SJCRH30 (cell line): Measurements from ENCODE around the gene PPP1R16B. TPM values are rescaled to one million over a fixed set of nuclear protein-coding genes. Genes with fewer than 3 reads are reported as not detected.
"Not testable (repeated sequence)": the region's sequence is repeated elsewhere in the genome, so short reads cannot be mapped to it uniquely, and the experiment has no call there.

ENCODE experiments used
- DNase-seq, 2 experiments: peaks; one replicate each; pipeline ENCODE4 v3.0.0-alpha.2; 2015 to 2020
- H3K27ac ChIP-seq: fragments of 250-450 bp; sonication (Bioruptor Pico); 2 replicates; pipeline ENCODE4 v1.5.1; 2020; ENCODE audit warnings: mild to moderate bottlenecking, moderate library complexity
- H3K27me3 ChIP-seq: fragments of 250-450 bp; sonication (Bioruptor Pico); 2 replicates; pipeline ENCODE4 v1.5.1; 2020; ENCODE audit warnings: mild to moderate bottlenecking, moderate library complexity
- H3K36me3 ChIP-seq: fragments of 250-450 bp; sonication (Bioruptor Pico); 2 replicates; pipeline ENCODE4 v1.5.1; 2020; ENCODE audit warnings: mild to moderate bottlenecking, moderate library complexity
- H3K4me1 ChIP-seq: fragments of 250-450 bp; sonication (Bioruptor Pico); 2 replicates; pipeline ENCODE4 v1.5.1; 2020; ENCODE audit warnings: mild to moderate bottlenecking, moderate library complexity
- H3K4me3 ChIP-seq: fragments of 250-450 bp; sonication (Bioruptor Pico); 2 replicates; pipeline ENCODE4 v1.5.1; 2020; ENCODE audit warnings: mild to moderate bottlenecking, moderate library complexity
- H3K9me3 ChIP-seq: fragments of 250-450 bp; sonication (Bioruptor Pico); replicated peaks from 2 replicates; pipeline ENCODE4 v1.5.1; 2020; ENCODE audit warnings: mild to moderate bottlenecking, moderate library complexity
- total RNA-seq: library from RNA; depleted of rRNA; stranded (reverse); fragments of >200 nt; shearing (Covaris generic); gene quantifications from 2 replicates; pipeline ENCODE4 v1.2.3, GENCODE V29; 2014

PPP1R16B gene
- total RNA-seq, 1 experiment from 2014 or later = 36.5 TPM

DNA sequence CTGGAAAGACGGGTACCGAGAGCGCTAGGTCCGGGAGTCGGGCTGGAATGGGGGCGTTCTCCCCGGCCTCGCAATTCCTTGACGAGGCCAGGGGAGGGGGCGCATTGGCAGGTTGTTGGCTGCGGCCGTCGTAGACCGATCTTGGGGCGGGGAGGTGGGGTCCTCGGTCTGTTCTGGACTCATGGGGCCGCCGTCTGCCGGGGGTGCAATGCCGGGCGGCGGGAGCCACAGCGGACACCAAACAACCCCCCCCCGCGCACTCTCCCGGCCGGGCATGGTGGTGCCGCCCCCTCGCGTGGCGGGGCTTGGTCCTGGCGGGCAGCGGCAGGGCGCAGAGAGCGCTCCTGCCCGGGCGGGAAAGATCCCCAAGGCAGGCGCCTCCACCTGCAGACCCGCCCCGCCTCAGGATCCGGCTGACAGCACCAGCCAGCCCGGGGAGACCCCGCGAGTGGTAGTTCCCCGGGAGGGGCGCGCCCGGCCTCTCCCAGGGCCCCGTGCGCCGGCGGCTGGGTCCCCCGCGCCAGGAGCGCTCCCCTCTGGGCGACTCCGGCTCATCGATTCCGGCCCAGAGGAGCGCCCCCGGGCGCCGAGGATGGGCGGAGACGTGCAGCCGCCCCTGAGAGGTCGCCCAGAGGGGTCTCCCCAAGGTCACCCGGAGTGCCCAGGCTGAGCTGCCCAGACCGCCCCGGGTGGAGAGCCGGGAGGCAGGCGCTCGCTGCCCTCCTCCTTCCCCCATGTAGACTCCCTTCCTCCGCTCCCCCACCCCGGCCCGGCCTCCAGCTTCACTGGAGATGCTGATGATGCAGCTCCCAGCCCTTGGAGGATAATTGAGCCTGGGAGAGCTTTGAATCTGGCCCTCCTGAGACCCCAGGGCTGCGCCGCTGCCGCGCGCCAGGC is 709 bp downstream of the PPP1R16B start:
- Histone ChIP-seq H3K27me3 (no peaks in the 10 kb centered on the region), H3K9me3 (no peaks in the 10 kb centered on the region), H3K4me1 (peaks cover 25% of the 10 kb centered on the region), H3K4me3 (peak overlapping the region; percentile 64), H3K27ac (peak overlapping the region; percentile 28), H3K36me3 (no peaks in the 10 kb centered on the region)
- peak; percentile 58 to 68 for DNase-seq

DNA sequence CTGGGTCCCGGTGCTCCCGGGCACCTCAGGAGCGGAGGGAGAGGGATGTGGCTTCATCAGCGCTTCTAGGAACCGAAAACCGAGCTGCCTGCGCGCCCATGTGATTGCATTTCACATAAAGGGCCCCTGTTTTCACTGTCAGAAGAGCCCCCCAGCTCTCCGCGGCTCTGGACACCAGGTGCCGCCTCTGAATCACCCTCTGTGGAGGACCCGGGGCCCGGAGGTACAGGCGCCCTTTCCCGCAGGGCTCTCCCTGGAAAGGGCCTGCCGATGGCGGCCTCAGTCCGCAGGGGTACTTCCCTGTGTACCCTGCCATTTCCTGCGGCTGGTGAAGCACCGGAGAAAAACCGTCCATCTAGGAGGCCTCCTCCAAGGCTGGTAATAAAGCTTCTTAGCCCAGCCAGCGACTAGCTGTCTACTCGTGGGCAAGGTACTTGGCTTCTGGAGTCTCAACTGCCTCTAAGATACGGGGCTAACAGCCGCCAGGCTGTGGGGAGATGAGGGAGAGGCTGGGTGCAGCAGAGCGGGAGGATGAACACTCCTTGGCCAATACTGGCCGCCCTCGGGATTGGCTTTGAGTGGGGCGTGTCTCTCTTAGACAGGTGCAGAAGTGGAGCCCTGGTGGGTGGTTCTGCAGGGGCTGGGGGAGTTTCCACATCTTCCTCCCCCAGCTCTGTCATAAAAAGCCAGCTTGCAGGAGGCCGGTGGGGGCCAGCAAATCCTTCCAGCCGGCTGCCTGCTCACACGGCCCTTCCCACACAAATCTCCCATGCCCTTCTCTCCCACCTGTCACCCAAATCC is 1.6 kb downstream of the PPP1R16B start:
- peak; percentile 63 to 78 for DNase-seq
- Histone ChIP-seq H3K36me3 (no peaks in the 10 kb centered on the region), H3K27me3 (no peaks in the 10 kb centered on the region), H3K9me3 (no peaks in the 10 kb centered on the region), H3K4me1 (peaks cover 34% of the 10 kb centered on the region), H3K27ac (peak overlapping the region; percentile 28), H3K4me3 (peak overlapping the region; percentile 64)

DNA sequence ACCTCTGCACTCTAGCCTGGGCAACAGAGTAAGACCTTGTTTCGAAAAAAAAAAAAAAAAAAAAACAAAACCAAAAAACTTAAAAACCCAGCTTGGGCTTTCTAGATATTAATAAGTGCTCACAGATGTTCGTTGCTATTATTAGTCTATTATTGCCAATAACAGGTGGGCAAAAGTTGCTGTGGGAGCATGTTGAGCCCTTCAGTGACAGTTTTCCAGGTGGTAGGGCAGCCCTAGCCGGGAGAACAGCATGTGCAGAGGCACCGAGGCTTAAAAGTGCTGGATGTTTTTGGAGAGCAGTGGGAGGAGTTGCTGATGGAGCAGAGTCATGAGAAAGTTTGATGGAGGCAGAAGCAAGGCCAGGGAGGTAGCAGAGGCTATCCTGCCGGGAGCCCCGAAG is 4.4 kb downstream of the PPP1R16B start:
- peak in 1 of 2 experiments; percentile 24 for DNase-seq
- Histone ChIP-seq H3K9me3 (no peaks in the 10 kb centered on the region), H3K27ac (no peak overlapping the region; the same call in 1 of the 2 replicates), H3K4me3 (no peak overlapping the region), H3K27me3 (no peaks in the 10 kb centered on the region), H3K36me3 (no peaks in the 10 kb centered on the region), H3K4me1 (peaks cover 47% of the 10 kb centered on the region)

DNA sequence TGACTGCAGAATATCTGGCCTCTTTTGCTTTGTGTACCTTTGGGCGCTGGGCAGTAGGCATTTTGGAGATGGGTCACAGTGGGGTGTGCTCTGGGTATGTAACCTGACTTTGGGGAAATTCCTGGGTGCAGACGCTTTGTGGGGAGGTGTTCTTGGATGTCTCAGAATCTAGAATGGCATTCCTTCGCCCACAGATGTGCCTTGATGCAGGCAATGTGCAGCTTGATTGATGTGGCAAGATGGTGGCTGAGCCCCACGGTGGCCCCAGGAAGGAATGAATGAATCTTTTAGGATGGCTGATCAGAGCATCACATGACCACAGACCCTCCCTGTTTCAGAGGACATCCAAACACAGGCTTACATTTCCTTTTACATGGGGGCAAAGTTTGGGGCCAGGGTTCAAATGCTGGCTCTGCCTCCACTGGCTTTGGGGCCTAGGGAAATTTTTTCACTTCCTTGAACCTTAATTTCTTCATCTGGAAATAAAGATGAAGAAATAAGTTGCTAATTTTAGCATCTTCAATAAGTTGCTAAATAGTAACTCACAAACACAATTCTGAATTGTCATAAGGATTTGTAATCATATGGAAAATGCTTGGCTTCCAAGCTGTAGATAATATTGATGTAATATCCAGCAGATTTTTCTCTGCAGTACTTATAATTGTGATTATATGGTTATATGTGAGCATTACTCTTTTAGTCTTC is 5.6 kb downstream of the PPP1R16B start:
- DNase-seq = peak; percentile 83 to 92
- no peaks in the 10 kb centered on the region for H3K36me3 ChIP-seq
- H3K4me3 ChIP-seq = no peak overlapping the region
- peak overlapping the region; percentile 94 for H3K27ac ChIP-seq
- H3K27me3 ChIP-seq = no peaks in the 10 kb centered on the region
- peaks cover 47% of the 10 kb centered on the region for H3K4me1 ChIP-seq
- H3K9me3 ChIP-seq = no peaks in the 10 kb centered on the region

DNA sequence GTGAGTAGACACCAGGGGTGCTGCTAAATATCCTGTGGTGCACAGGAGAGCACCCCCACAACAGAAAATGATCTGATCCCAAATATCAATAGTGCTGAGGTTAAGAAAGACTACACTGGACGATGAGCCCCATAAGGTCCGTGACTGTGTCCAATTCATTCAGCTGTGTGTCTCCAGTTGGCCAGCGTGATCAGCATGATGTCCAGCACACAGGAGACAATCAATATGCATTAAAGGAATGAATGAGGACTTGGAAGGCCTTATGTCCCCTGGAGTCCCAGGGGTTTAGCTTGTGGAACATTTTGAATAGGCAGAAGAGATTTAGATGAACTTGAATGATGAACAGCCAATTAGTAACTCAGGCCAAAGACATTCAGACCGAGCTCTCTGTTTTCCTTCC is 6.3 kb downstream of the PPP1R16B start:
- peak; percentile 77 to 92 for DNase-seq
- H3K36me3 ChIP-seq = no peaks in the 10 kb centered on the region
- no peaks in the 10 kb centered on the region for H3K27me3 ChIP-seq
- H3K27ac ChIP-seq = peak overlapping the region; percentile 94
- no peaks in the 10 kb centered on the region for H3K9me3 ChIP-seq
- H3K4me3 ChIP-seq = no peak overlapping the region
- peaks cover 47% of the 10 kb centered on the region for H3K4me1 ChIP-seq

DNA sequence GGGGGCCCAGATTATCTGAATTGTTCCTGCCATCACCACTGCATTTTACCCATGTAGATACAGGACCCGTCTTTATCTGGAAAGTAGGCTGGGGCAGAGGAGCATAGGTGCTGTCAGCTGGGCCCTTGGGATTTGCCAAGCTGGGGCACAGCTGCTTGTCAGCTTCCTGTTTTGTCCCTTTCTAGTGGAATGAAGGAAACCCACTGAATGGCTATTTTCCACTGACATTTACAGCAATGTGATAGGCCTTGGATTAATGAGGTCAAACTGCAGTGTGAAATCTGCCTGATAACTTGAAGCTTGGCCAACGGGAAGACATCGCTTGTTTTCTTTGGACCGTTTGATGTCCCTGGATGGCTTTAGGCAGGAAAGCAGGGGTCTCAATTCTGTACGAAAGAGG is 6.7 kb downstream of the PPP1R16B start:
- Histone ChIP-seq H3K9me3 (no peaks in the 10 kb centered on the region), H3K4me3 (no peak overlapping the region), H3K27me3 (no peaks in the 10 kb centered on the region), H3K4me1 (peaks cover 45% of the 10 kb centered on the region), H3K36me3 (no peaks in the 10 kb centered on the region), H3K27ac (peak overlapping the region; percentile 94)
- peak; percentile 78 to 94 for DNase-seq

DNA sequence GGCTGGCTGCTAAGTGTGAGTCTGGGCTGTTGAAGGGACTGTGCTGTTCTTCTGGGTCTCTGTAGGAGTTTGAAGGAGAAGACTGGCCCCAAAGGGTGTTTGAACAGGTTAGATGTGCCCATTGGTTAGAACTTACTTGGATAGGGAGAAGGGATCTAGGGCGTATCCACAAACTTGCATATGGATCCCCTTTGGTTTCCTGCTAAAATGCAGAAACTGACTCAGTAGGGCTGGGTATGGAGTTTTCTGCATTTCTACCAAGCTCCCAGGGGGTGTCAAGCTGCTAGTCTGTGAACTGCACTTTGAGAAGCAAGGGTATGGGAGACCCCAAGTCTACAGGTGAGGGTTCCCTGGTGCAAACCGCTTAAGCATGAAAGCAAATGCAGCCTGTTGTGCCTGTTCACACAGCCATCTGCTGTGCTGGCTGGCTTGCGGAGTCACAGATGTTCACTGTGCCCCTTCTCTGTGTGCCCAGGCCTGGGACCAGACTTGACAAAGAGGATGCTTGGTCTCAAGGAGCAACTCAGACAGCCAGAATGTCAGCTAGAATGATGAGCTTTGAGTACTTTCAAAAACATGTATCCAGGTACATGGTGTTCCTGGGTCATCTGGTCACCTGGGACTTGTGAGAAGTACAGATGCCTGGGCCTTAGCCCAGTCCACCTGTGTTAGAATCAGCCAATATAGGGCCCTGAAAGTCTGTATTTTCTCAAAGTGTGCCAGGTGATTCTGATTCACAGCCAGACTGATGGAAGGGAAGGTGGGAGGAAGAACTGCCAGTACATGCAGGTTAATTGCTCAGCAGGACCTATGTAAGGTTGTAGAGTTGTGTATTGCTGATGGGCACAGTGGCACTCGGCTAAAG is 7.4 kb downstream of the PPP1R16B start:
- no peak for DNase-seq
- H3K27me3 ChIP-seq = no peaks in the 10 kb centered on the region
- H3K9me3 ChIP-seq = no peaks in the 10 kb centered on the region
- no peaks in the 10 kb centered on the region for H3K36me3 ChIP-seq
- H3K4me1 ChIP-seq = peaks cover 38% of the 10 kb centered on the region
- H3K4me3 ChIP-seq = no peak overlapping the region
- peak overlapping the region; percentile 94 for H3K27ac ChIP-seq

DNA sequence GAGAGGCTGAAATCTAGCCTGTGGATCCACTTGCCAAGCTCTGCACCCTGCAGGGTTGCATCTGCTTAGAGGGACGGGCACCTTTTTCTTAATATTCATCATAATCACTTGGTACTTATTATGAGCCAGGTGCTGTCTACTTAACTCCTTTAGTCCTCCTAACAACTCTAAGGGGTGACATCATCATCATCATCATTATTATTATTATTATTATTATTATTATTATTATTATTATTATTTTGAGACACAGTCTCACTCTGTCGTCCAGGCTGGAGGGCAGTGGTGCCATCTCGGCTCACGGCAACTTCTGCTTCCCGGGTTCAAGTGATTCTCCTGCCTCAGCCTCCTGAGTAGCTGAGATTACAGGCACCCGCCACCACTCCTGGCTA is 8.1 kb downstream of the PPP1R16B start:
- not testable (repeated sequence) for H3K27me3 ChIP-seq, H3K4me3 ChIP-seq, H3K27ac ChIP-seq, H3K9me3 ChIP-seq, DNase-seq, H3K36me3 ChIP-seq
- peaks cover 41% of the 10 kb centered on the region for H3K4me1 ChIP-seq

DNA sequence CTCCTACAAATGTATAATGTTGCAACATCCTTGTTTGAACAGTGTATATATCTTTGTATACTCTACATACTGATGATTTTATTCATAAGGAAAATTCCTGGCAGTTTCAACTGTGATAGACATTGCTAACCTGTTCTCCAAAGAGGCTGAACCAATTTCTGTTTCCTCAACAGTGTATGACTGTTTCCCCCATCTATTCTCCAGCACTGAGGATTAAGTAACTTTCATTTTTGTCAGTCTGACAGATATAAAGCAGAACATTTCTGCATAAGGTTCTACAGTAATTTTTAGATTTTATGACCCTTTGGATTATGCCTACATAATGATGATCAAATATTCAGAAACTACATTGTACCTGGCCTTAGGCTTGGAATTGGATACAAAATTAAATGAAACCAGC is 9.9 kb downstream of the PPP1R16B start:
- no peak overlapping the region for H3K4me3 ChIP-seq
- H3K36me3 ChIP-seq = no peaks in the 10 kb centered on the region
- no peaks in the 10 kb centered on the region for H3K27me3 ChIP-seq
- no peaks in the 10 kb centered on the region for H3K9me3 ChIP-seq
- no peak for DNase-seq
- peaks cover 32% of the 10 kb centered on the region for H3K4me1 ChIP-seq
- H3K27ac ChIP-seq = no peak overlapping the region

DNA sequence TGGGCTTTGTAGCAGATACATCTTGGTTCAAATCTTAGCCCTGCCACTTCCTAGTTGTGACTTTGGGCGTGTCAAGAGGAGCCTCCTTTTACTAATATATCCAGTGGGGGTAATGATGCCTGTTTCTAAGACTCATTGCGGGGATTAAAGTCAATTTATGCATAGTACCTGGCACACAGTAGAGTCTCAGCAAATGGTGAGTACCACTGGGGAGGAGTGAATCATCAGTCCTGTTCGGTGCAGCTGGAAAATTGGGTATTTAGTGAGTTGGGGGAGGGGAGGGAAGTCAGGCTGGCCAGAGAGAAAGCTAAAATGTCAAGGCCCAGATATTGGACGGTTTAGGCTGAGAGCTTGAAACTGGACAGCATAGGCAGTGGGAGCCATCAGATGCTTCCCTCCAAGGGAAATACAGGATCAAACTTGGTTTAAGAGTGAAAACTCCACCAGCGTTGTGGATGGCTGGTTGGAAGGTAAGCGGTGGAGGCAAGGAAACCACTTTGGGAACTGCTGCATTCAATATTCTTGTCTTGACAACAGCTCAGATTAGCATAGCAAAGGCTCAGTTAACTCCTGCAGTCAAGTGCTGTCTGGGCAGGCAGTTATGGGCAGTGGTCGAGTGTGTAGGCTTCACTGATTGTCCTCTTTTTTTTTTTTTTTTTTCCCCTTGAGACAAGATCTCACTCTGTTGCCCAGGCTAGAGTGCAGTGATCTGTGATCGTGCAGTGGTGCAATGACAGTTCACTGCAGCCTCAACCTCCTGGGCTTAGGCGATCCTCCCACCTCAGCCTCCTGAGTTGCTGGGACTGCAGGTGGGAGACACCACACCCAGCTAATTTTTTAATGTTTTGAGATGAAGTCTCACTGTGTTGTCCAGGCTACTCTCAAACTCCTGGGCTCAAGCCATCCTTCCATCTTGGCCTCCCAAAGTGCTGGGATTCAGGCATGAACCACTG is 12.9 kb downstream of the PPP1R16B start:
- no peaks in the 10 kb centered on the region for H3K36me3 ChIP-seq
- peaks cover 3% of the 10 kb centered on the region; the same call in 1 of the 2 replicates for H3K4me1 ChIP-seq
- H3K4me3 ChIP-seq = no peak overlapping the region
- H3K27ac ChIP-seq = no peak overlapping the region
- H3K9me3 ChIP-seq = no peaks in the 10 kb centered on the region; the same call in 1 of the 2 replicates
- DNase-seq = no peak
- no peaks in the 10 kb centered on the region for H3K27me3 ChIP-seq

DNA sequence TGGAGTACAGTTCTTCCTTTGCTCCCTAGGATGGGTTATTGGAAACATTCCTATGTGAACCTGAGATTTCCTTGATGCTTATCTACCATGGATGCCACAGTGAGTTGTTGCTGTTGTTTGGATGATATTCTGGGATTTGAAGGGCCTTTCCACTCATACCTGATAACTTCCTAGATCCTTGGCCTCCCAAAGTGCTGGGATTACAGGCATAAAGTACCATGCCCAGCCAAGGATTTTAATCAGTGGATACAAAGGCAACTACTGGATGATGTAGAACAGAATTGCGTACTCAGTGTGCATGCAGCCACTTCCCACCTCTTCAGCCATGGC is 20.0 kb downstream of the PPP1R16B start:
- Histone ChIP-seq H3K27ac (peak overlapping the region; percentile 88), H3K4me1 (peaks cover 30% of the 10 kb centered on the region), H3K27me3 (no peaks in the 10 kb centered on the region), H3K36me3 (no peaks in the 10 kb centered on the region), H3K9me3 (no peaks in the 10 kb centered on the region; the same call in 1 of the 2 replicates), H3K4me3 (no peak overlapping the region)
- DNase-seq = no peak

DNA sequence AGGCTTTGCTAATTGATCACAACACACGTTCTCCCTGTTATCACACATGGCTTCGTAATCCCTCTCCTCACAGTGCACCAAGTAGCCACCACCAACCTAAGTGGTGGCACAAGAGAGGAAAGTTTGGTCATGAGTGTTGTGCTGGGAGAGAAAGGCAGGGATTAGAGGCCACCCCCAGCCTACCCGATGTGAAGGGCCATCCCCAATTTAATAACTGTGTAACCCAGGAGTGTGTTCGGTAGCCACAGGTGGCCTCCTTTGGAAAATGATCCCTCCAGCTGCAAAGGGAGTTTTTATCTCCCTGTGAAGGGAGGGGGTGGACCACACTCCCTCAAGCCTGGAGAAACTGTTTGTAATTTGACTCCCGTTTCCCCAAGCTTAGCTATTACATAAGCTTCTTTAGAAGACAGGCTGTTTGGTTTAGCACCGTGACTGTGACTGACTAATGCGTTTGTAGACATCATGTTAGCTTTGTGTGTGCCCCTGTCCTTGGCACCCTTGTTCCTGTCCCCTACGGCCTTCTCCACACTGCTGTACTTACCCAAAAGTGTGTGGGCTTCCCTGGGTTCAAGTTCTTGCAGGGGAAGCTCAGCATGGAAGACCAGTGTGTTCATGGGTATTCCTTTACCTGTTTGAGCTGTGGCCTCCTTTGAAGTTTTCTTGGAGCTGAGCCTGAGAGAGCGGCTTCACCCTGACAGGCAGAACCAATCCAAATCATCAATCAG is 20.6 kb downstream of the PPP1R16B start:
- Histone ChIP-seq H3K27ac (peak overlapping the region; percentile 88), H3K36me3 (no peaks in the 10 kb centered on the region), H3K27me3 (no peaks in the 10 kb centered on the region), H3K9me3 (no peaks in the 10 kb centered on the region; the same call in 1 of the 2 replicates), H3K4me1 (peaks cover 30% of the 10 kb centered on the region), H3K4me3 (no peak overlapping the region)
- DNase-seq = peak; percentile 92 to 98
